ENCODE data around the gene IGF1R.

DNA sequence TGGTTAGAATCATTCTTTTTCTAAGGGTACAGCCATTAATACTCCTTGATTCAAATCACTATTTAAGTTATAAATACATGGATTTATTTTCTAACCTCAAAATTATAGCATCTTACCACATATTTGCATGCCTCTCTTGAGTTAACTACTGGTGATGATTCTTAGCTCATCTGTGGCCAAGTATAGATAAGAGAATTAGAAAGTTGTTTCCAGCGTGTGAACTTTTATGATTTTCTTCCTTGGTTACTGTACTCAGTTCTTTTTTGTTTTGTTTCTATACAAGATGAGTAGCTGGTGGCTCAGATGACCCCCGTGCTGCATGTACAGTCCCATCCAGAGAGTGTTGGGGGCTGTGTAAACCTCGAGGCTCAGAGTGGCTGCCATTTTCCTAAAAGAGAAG, 124.6 kb downstream of the IGF1R start:
- TF ChIP-seq, protein P1, sequence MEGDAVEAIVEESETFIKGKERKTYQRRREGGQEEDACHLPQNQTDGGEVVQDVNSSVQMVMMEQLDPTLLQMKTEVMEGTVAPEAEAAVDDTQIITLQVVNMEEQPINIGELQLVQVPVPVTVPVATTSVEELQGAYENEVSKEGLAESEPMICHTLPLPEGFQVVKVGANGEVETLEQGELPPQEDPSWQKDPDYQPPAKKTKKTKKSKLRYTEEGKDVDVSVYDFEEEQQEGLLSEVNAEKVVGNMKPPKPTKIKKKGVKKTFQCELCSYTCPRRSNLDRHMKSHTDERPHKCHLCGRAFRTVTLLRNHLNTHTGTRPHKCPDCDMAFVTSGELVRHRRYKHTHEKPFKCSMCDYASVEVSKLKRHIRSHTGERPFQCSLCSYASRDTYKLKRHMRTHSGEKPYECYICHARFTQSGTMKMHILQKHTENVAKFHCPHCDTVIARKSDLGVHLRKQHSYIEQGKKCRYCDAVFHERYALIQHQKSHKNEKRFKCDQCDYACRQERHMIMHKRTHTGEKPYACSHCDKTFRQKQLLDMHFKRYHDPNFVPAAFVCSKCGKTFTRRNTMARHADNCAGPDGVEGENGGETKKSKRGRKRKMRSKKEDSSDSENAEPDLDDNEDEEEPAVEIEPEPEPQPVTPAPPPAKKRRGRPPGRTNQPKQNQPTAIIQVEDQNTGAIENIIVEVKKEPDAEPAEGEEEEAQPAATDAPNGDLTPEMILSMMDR (conservative IDR thresholded peaks at IDR 0.05 in 1 of 2, IDR thresholded peaks at IDR 0.05 in 1 of 2; ENCODE audit: extremely low read depth in 1 of 2, insufficient read depth in 1 of 2, low read depth in 1 of 2, low read length in 2 of 2) = no peak
- no peak for TF ChIP-seq EZH2 (IDR thresholded peaks at IDR 0.05; ENCODE audit: borderline replicate concordance, low read length)

All from mammary epithelial cell (primary cell).